ENCODE measurements around the gene BDKRB1.
A peak's percentile ranks its signal among the peaks of the same experiment; 100 is the strongest.

Gene BDKRB1

DNA sequence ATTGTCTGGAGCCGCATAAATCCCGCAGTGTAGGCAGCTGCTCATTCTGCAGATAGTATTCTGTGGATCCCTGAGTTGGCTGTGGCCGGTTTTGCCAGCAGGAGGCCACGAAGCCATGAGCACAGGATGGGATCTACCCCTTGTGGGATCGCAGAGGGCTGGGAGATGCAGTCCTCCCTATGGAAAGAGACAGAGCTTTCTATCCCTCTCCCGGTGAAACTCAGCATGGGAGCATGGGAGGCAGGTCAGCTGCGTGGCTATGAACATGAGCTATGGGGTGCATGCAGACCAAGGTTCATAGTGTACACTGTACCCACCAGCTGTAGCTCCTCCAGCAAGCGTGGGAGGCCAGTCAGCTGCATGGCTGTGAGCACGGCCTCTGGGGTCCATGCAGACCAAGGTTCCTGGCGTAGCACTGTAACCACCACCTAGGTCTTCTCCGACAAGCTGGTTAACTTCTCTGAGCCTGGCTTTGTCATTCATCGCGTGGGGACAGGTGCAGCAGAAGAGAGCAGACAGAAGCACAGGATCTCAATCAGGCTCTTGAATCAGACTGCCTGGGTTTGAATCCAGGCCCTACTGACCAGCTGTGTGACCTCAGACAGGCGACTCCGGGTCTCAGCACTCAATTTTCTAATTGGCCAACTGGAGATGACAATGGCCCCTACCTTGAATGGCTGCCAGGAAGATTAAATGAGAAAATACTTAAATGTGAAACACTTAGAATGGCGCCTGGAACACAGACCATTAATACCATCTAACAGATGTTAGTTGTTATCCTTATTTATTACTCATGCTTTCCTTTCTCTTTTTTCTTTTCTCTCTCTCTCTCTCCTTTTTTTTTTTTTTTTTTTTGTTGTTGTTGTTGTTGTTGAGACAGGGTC, 6.0 kb downstream of the BDKRB1 start:
- no peak for DNase-seq (ENCODE audit: low read depth in 2 of 2)

- no peak for DNase-seq (ENCODE audit: low read depth in 2 of 2)
Observed at GRCh38 chr14:96263347-96264199, 7.6 kb downstream of the BDKRB1 start.

DNA sequence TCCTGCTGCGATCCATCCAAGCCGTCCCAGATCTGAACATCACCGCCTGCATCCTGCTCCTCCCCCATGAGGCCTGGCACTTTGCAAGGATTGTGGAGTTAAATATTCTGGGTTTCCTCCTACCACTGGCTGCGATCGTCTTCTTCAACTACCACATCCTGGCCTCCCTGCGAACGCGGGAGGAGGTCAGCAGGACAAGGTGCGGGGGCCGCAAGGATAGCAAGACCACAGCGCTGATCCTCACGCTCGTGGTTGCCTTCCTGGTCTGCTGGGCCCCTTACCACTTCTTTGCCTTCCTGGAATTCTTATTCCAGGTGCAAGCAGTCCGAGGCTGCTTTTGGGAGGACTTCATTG, 8.2 kb downstream of the BDKRB1 start:
- DNase-seq (ENCODE audit: low read depth in 2 of 2), result no peak

- DNase-seq (ENCODE audit: low read depth in 2 of 2), result no peak
Observed at GRCh38 chr14:96264853-96265252, 8.8 kb downstream of the BDKRB1 start.

DNA sequence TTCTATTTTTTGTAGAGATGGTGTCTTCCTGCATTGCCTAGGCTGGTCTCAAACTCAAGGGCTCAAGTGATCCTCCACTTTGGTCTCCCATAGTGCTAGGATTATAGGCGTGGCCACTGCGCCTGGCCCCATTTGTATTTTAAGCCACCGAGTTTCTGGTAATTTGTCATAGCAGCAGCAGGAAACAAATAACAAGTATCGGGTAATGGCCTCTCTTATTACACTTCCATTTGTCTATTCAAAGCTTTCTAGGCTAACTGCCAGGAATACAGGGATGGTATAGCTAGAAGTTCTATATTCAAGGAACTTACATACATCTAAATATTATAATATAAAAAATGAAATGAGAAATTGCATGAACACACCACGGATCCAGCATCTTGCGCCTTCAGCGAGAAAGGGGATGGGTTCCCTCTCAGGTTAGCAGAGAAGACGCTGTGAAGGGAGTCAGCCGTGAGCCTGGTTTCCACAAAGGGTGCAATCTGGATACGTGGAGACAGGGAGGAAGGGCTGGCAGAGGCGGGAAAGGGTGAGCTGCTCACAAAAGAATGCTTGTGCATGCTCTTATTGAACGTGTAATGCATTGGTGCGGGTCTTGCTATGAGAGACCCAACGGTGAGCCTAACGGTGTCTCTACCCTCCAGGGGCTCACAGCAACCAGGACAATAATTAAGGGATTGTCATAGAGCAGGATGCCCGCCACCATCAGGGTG, 9.5 kb downstream of the BDKRB1 start:
- DNase-seq (ENCODE audit: low read depth in 2 of 2), result no peak

DNA sequence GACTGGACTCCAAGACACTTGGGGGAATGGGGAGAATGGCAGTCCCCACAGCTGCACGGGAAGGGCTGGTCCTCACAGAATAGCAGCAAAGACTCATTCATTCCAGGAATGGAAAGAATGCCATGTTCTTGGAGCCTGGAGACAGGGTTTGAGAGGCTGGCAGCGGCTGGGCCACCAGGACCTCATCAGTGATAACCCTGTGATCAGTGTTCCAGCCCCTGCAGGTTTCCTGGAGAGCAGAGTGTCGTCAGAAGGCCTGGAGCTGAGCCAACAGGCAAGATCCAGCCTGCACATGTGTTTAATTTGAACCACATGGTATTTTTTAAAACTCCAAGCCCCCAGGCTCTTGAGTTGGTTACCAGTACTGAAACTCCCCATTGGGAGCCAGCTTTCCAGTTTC, 11.3 kb downstream of the BDKRB1 start:
- no peak for DNase-seq (ENCODE audit: low read depth in 2 of 2)

GRCh38 chr14:96267916-96268315, 11.9 kb downstream of the BDKRB1 start:
- DNase-seq (ENCODE audit: low read depth in 2 of 2), result no peak

DNA sequence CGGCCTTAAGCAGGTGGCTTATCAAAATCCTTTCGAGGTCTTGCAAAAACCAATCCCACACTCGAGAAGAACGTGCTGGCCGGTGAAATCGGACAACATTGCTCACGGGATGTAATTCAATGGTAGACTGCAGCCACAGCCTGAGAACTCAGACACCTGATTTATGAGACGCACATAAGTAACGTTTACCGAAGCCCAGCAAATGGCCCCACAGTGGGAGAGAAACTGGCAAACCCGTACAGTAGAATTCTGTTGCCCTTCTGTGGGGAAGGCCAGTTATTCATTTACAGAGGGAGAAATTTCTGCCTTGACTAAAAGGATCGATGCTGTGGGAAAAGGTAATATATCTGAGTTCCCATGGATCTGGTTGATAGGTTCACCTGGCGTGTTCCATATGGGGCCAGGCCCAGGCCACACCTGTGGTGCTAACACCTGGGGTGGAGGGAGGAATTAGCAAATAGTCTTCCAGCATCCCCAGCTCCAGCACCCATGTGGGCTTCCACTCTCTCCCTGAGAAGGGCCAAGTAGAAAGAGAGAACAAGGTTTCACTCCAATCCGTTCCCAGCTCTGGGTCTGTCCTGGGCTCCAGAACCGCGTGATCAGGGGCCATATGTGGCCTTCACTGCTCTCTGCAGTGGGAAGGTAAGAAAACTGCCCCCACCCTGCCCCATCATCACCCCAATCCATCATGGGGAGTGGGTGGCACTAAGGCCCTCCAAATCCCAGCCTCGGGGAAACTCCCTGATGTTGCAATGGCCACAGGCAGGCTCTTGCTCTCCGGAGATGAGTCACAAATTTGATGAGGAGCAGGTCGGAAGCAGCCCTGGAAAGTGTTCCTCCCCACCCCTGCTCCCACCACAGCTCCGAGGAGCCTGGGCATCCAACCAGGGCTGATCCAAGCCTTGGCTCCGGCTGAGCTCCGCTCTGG, 12.7 kb downstream of the BDKRB1 start:
- no peak for DNase-seq (ENCODE audit: low read depth in 2 of 2)

- DNase-seq (ENCODE audit: low read depth in 2 of 2), result no peak
Observed at GRCh38 chr14:96269359-96269710, 13.3 kb downstream of the BDKRB1 start.

- DNase-seq (ENCODE audit: low read depth in 2 of 2), result no peak
Observed at GRCh38 chr14:96270565-96271420, 14.8 kb downstream of the BDKRB1 start.

- no peak for DNase-seq (ENCODE audit: low read depth in 2 of 2)
Observed at GRCh38 chr14:96271421-96271762, 15.4 kb downstream of the BDKRB1 start.

DNA sequence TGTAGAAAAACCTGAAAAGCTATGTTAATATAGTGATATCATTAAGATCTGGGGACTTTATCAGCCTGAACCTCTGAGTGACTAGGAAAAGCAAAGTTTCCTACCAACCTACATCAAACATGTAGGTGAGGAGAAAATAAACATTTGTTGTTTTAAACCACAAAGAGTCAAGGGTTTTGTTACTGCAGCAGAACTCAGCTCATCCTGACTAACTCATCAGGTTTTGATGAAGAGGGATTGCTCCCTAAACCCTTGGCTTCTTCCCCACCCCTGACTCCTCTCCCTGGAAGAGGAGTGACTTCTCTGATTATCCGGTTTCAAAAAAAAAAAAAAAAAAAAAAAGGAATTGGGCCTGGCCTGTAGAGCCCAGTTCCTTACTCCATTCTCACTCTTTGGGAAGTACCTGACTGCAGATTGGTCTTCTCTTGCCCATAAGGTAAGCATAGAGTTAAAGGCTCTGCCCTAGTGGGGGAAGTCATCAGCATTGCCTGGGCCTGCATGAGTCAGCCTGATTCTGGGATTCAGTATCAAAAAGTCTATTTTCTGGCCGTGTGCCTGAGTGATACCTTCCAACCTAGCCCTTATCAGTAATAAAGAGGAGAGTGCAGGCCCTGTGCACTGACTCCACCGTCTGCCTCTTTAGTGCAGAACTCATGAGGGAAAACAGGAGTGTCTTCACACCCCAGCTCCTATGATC, 16.9 kb downstream of the BDKRB1 start:
- DNase-seq (ENCODE audit: low read depth in 2 of 2), result no peak

DNA sequence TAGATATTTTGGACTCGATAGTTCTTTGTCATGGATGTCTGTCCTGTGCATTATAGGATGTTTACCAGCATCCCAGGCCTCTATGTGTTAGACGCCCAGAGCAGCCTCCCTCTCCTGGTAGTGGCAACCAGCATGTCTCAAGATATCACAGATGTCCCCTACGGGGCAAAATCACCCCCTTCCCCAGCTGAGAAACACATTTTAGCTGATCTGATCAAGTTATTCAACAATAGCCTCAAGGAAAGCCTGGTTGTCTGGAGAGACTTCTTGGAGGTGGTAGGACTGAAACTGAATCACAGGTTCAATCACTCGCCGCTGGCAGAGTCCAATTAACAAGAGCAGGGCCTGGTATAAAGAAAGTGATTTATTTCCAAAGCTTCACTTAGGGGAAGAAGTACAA, 17.6 kb downstream of the BDKRB1 start:
- DNase-seq (ENCODE audit: low read depth in 2 of 2), result no peak

DNA sequence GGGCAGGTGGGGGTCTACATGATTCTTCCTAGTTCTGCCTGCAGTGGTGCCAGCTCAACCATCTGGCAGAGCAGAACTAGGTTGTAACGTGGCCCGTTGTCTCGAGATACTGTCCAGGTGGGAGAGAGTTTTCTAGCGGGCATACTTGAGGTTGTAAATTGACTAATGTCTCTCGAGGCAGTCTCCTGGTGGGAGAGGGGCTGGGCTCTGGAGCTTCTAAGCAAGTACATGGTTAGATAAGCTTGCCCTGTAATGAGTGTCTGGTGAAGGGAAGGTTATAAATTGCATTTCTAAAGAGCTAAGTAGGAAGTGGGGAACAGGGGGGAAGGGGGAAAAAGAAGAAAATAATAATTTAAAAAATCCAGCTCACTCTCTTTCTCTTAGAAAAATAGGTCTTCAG, 18.1 kb downstream of the BDKRB1 start:
- DNase-seq (ENCODE audit: low read depth in 2 of 2), result no peak

- DNase-seq (ENCODE audit: low read depth in 2 of 2), result no peak
Observed at GRCh38 chr14:96274543-96274942, 18.5 kb downstream of the BDKRB1 start.

- peak; percentile 20 to 28 for DNase-seq (ENCODE audit: low read depth in 2 of 2)
Observed at GRCh38 chr14:96275177-96276112, 19.4 kb downstream of the BDKRB1 start.

DNA sequence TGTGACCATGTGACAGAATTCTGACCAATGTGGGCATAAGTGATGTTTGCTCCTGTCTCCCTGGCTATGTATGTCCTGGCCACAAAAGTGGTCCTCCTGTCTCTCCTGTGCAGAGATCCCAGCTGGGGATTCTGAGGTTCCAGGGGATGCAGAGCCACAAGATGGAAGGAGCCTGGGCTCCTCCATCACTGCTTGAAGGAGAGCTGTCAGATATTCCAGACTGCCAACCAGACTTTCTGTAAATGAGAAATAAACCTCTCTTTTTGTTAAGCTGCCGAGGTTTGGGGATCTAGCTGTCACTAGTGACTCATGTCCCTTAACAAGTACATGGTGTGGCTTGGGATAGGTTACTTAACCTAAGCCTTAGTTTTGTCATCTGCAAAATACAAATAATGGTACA, 21.9 kb downstream of the BDKRB1 start:
- DNase-seq (ENCODE audit: low read depth in 2 of 2), result no peak

DNA sequence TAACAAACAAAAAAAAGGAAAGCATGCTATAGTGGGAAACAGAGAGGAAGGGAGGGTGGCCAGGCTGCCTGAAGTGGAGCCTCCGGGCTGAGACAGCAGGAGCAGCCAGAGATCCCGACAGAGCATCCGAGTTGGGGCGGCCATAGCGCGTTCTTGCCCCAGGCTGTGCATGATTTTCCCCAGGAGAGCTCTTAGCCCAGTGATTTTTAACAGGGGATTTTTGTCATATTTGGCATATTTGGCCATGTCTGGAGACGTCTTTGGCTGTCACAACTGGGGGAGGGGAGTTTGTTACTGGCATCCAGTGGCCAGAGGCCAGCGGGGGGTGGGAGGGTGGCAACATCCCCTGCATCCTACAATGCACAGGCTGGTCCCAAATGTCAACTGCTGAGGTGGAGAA, 23.6 kb downstream of the BDKRB1 start:
- DNase-seq (ENCODE audit: low read depth in 2 of 2), result no peak

DNA sequence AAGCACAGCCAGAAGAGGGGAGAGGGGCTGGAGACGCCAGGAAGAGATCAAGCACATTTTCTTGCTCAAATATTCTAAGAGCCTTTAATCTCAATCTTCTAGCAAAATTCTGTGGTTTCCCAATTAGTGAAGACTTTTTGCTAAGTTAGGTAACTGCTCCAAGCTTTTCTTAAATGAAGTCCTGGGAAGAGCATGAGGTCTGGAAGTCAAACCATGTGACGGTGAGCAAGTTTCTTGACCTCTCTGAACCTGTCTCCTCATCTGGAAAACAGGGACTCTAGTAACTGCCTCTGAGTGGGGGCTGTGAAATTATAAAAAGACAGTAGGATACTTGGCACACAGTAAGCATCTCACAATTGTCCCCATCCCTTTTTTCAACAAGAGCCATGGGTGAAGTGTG, 24.1 kb downstream of the BDKRB1 start:
- DNase-seq (ENCODE audit: low read depth in 2 of 2), result no peak
